H1 (cell line): ENCODE measurements around the gene WDR27. TPM values are rescaled to one million over a fixed set of nuclear protein-coding genes. Genes with fewer than 3 reads are reported as not detected.
"Not testable (repeated sequence)": the region's sequence is repeated elsewhere in the genome, so short reads cannot be mapped to it uniquely, and the experiment has no call there.

Experiments
- CTCF ChIA-PET: fragments of 300-600 bp; sonication (Branson Sonifier 250); formaldehyde crosslinking; loops from one replicate; lab custom pipeline; 2021; ENCODE audit not compliant: partially characterized antibody; lab: Charles Lee
- POLR2A ChIA-PET: fragments of 300-600 bp; sonication (Branson Sonifier 250); formaldehyde crosslinking; loops from one replicate; lab custom pipeline; 2021; ENCODE audit warnings: inconsistent platforms; ENCODE audit not compliant: partially characterized antibody; lab: Charles Lee
- DNase-seq, 2 experiments: peaks; one replicate each; pipeline versions ENCODE4 v3.0.0 to v3.0.0-alpha.2; 2010 to 2022; ENCODE audit warnings: low spot score in 2 of 2, low read depth in 1 of 2, mixed read lengths in 1 of 2
- FAIRE-seq: peaks from 2 replicates; lab custom pipeline; 2011; peaks lifted over from hg19 to GRCh38; lab: Jason Lieb, UNC
- H2AFZ ChIP-seq: 2 replicates; pipeline ENCODE4 v1.8.1; 2012; ENCODE audit warnings: low read length, inconsistent platforms
- H2AK5ac ChIP-seq: 2 replicates; pipeline ENCODE4 v1.6.1; 2013; ENCODE audit warnings: low read depth, low read length
- H2BK120ac ChIP-seq: replicated peaks from 2 replicates; pipeline ENCODE3; 2013; ENCODE audit warnings: low read depth, low read length, inconsistent platforms
- H2BK12ac ChIP-seq: 2 replicates; pipeline ENCODE4 v1.6.1; 2013; ENCODE audit warnings: low read depth, low read length
- H2BK15ac ChIP-seq: 2 replicates; pipeline ENCODE4 v1.6.1; 2013; ENCODE audit warnings: low read length
- H2BK20ac ChIP-seq: 2 replicates; pipeline ENCODE4 v1.6.1; 2013; ENCODE audit warnings: low read length
- H2BK5ac ChIP-seq: 2 replicates; pipeline ENCODE4 v1.6.1; 2013; ENCODE audit warnings: low read depth, low read length
- H3K14ac ChIP-seq: 2 replicates; pipeline ENCODE4 v1.6.1; 2013; ENCODE audit warnings: inconsistent platforms; ENCODE audit not compliant: insufficient read length
- H3K18ac ChIP-seq: 2 replicates; pipeline ENCODE4 v1.6.1; 2013; ENCODE audit warnings: low read length; ENCODE audit errors: extremely low read depth
- H3K23ac ChIP-seq: 2 replicates; pipeline ENCODE4 v1.6.1; 2013; ENCODE audit warnings: inconsistent platforms; ENCODE audit not compliant: insufficient read length
- H3K23me2 ChIP-seq: 2 replicates; pipeline ENCODE4 v1.6.1; 2013; ENCODE audit warnings: low read depth, low read length
- H3K27ac ChIP-seq: 2 replicates; pipeline ENCODE4 v1.6.1; 2011; ENCODE audit warnings: low read depth, low read length, inconsistent platforms
- H3K27me3 ChIP-seq, 4 experiments: replicated peaks in 1 of 4; 1 replicate in 1 of 4; 2 replicates in 3 of 4; pipeline versions ENCODE4 v1.6.1 to v1.8.1; 2011 to 2013; ENCODE audit warnings: low read length in 3 of 4, mild to moderate bottlenecking in 3 of 4, inconsistent platforms in 2 of 4, mixed read lengths in 2 of 4, moderate library complexity in 1 of 4; ENCODE audit not compliant: control insufficient read depth in 3 of 4, insufficient read depth in 3 of 4; ENCODE audit errors: extremely low read depth in 1 of 4
- H3K36me3 ChIP-seq, 4 experiments: 2 replicates each; pipeline versions ENCODE4 v1.6.1 to v1.8.1; 2011 to 2013; ENCODE audit warnings: mild to moderate bottlenecking in 4 of 4, low read length in 3 of 4, moderate library complexity in 2 of 4, control low read depth in 1 of 4, inconsistent platforms in 1 of 4; ENCODE audit not compliant: insufficient read depth in 4 of 4, control insufficient read depth in 2 of 4
- H3K4ac ChIP-seq: replicated peaks from 2 replicates; pipeline ENCODE3; 2013; ENCODE audit warnings: low read length, low read depth, mixed read lengths, inconsistent platforms; ENCODE audit not compliant: insufficient read length
- H3K4me1 ChIP-seq, 4 experiments: replicated peaks in 1 of 4; 1 replicate in 1 of 4; 2 replicates in 3 of 4; pipeline versions ENCODE4 v1.6.1 to v1.8.1; 2011 to 2013; ENCODE audit warnings: low read length in 3 of 4, inconsistent platforms in 2 of 4, mixed read lengths in 1 of 4; ENCODE audit not compliant: insufficient read depth in 4 of 4, control insufficient read depth in 3 of 4
- H3K4me2 ChIP-seq, 2 experiments: 2 replicates each; pipeline versions ENCODE4 v1.6.1 to v1.8.1; 2011 to 2013; ENCODE audit warnings: low read depth in 2 of 2, low read length in 2 of 2, control low read depth in 1 of 2, inconsistent platforms in 1 of 2, mild to moderate bottlenecking in 1 of 2; ENCODE audit not compliant: insufficient read depth in 1 of 2
- H3K4me3 ChIP-seq, 4 experiments: fragments of 200-600, 300-600 bp in 1 of 4; sonication (generic), shearing (Covaris generic), sonication (Bioruptor Twin) in 1 of 4; 2 replicates each; pipeline versions ENCODE4 v1.5.1 to v1.8.1; 2011 to 2016; ENCODE audit warnings: low read length in 4 of 4, low read depth in 3 of 4, control low read depth in 2 of 4, inconsistent platforms in 2 of 4, mild to moderate bottlenecking in 2 of 4, mixed read lengths in 1 of 4, moderate library complexity in 1 of 4; ENCODE audit not compliant: insufficient read depth in 2 of 4; ENCODE audit errors: extremely low read depth in 1 of 4
- H3K56ac ChIP-seq: replicated peaks from 2 replicates; pipeline ENCODE3; 2013; ENCODE audit warnings: low read depth, mild to moderate bottlenecking, mixed read lengths, low read length, inconsistent platforms; ENCODE audit not compliant: insufficient read length
- H3K79me1 ChIP-seq: 2 replicates; pipeline ENCODE4 v1.6.1; 2013; ENCODE audit warnings: low read depth, low read length, control low read depth
- H3K79me2 ChIP-seq, 2 experiments: 2 replicates each; pipeline versions ENCODE4 v1.6.1 to v1.8.1; 2012 to 2013; ENCODE audit warnings: low read length in 2 of 2, mild to moderate bottlenecking in 2 of 2, inconsistent platforms in 1 of 2; ENCODE audit not compliant: insufficient read depth in 2 of 2, control insufficient read depth in 1 of 2
- H3K9ac ChIP-seq, 4 experiments: replicated peaks in 1 of 4; 1 replicate in 1 of 4; 2 replicates in 3 of 4; pipeline versions ENCODE4 v1.6.1 to v1.8.1; 2011 to 2013; ENCODE audit warnings: low read depth in 3 of 4, low read length in 3 of 4, control low read depth in 2 of 4, mild to moderate bottlenecking in 2 of 4, moderate library complexity in 2 of 4, inconsistent platforms in 1 of 4; ENCODE audit errors: extremely low read depth in 1 of 4
- H3K9me3 ChIP-seq, 2 experiments: 2 replicates each; pipeline versions ENCODE4 v1.6.1 to v1.8.1; 2012 to 2013; ENCODE audit warnings: mild to moderate bottlenecking in 2 of 2, moderate library complexity in 2 of 2, control low read depth in 1 of 2, inconsistent platforms in 1 of 2, low read depth in 1 of 2, low read length in 1 of 2, mixed read lengths in 1 of 2; ENCODE audit not compliant: insufficient read depth in 2 of 2
- H4K20me1 ChIP-seq, 2 experiments: replicated peaks in 1 of 2; 2 replicates each; pipeline versions ENCODE3 to v1.8.1; 2011 to 2013; ENCODE audit warnings: inconsistent platforms in 2 of 2, low read length in 2 of 2, mild to moderate bottlenecking in 1 of 2; ENCODE audit not compliant: insufficient read depth in 2 of 2, control insufficient read depth in 1 of 2
- H4K5ac ChIP-seq: 2 replicates; pipeline ENCODE4 v1.6.1; 2013; ENCODE audit warnings: low read length, low read depth, mixed read lengths, inconsistent platforms; ENCODE audit not compliant: insufficient read length
- H4K8ac ChIP-seq: 2 replicates; pipeline ENCODE4 v1.8.0; 2013; ENCODE audit warnings: mild to moderate bottlenecking, moderate library complexity, low read length, inconsistent platforms; ENCODE audit not compliant: insufficient read depth; ENCODE audit errors: extremely low read depth
- H4K91ac ChIP-seq: replicated peaks from 2 replicates; pipeline ENCODE3; 2013; ENCODE audit warnings: low read length, mixed read lengths, inconsistent platforms; ENCODE audit not compliant: insufficient read length
- BCL11A ChIP-seq, 2 experiments: IDR thresholded peaks; one replicate each; pipeline ENCODE4 v1.6.1; 2011; ENCODE audit warnings: low read depth in 2 of 2, low read length in 2 of 2, mild to moderate bottlenecking in 2 of 2
- RBBP5 ChIP-seq: IDR thresholded peaks from 2 replicates; pipeline ENCODE4 v1.7.1; 2012; ENCODE audit warnings: low read depth, mild to moderate bottlenecking, inconsistent platforms, low read length, moderate library complexity, borderline replicate concordance
- RNF2 ChIP-seq: fragments of 200-900, 300-1000 bp; sonication (generic); IDR thresholded peaks from 2 replicates; pipeline ENCODE4 v1.7.1; 2016; ENCODE audit warnings: borderline replicate concordance, low read depth, mild to moderate bottlenecking, antibody characterized with exemption, low read length; ENCODE audit not compliant: poor library complexity, severe bottlenecking; ENCODE audit errors: missing control alignments
- SIN3A ChIP-seq, 2 experiments: IDR thresholded peaks in 1 of 2; conservative IDR thresholded peaks in 1 of 2; 2 replicates each; pipeline ENCODE4 v1.6.1; 2011 to 2012; ENCODE audit warnings: low read length in 2 of 2, improper control_type of control experiment in 1 of 2, low read depth in 1 of 2, mild to moderate bottlenecking in 1 of 2
- SP1 ChIP-seq: IDR thresholded peaks from 2 replicates; pipeline ENCODE4 v1.6.1; 2011; ENCODE audit warnings: low read depth, low read length
- polyA plus RNA-seq, 7 experiments: library from polyadenylated mRNA; depleted of rRNA in 3 of 7; stranded (reverse) in 5 of 7; unstranded in 2 of 7; fragments of >200 nt in 5 of 7; fragments of 200-250 nt in 2 of 7; gene quantifications; 1 replicate in 5 of 7; 2 replicates in 1 of 7; 4 replicates in 1 of 7; pipeline versions ENCODE4 v1.2.1 to v1.2.3, GENCODE V29; 2011 to 2013; ENCODE audit warnings: missing spikeins in 2 of 7, mixed read lengths in 2 of 7
- total RNA-seq: library from RNA; stranded (reverse); fragmentation: NEBNext Ultra II Directional; extraction: Animal tissue kit (Norgen Biotek cat#: 25700); gene quantifications from 2 replicates; pipeline ENCODE4 v1.2.1, GENCODE V29; 2021

Gene WDR27
- total and polyA plus RNA-seq, 2 of the 8 experiments (the other 6 are each of a cell fraction or from before 2014, with no cell fraction given): 53.6 to 68.6 TPM

DNA sequence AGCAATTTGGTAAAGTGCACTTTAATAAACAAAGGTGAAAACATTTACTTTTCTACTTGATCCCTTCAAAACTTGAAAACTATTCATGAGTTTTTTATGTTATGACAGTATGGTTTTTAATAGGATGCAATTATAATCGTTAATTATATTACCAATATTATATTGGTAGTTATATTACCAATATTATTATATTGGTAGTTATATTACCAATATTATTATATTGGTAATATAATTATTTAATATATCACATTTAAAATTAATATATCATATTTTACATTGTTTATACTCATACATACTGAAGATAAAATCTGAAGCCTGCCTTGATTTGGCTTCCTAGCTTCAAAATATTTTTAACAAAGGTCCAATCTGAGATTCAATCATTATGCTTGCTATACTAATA is 262.1 kb downstream of the WDR27 start (continued):
- TF ChIP-seq SIN3A (conservative IDR thresholded peaks at IDR 0.05 in 1 of 2, IDR thresholded peaks at IDR 0.05 in 1 of 2; ENCODE audit: low read depth in 1 of 2, low read length in 2 of 2): no peak
- TF ChIP-seq SP1: no peak
- no peak for TF ChIP-seq RBBP5
- no peak for TF ChIP-seq RNF2
- no peak for TF ChIP-seq BCL11A (IDR thresholded peaks at IDR 0.05; ENCODE audit: low read depth in 2 of 2, low read length in 2 of 2)

DNA sequence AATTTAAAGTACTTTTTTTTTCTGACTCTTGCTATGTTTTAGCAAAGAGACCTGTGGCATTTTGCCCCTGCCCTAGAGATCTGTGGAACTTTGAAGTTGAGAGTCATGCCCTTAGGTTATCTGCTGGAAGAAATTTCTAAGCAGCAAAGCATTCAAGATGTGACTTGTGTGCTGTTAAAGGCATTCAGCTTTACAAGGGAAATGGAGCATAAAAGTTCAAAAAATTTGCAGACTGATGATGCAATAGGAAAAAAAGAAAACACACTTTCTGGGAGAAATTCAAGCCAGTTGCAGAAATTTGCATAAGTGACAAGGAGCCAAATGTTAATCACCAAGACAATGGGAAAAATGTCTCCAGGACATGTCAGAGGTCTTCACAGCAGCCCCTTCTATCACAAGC is 267.3 kb downstream of the WDR27 start:
- H2BK5ac ChIP-seq, H4K5ac ChIP-seq, H3K23me2 ChIP-seq, H3K27me3 ChIP-seq, H4K8ac ChIP-seq, H3K4me3 ChIP-seq, H3K4ac ChIP-seq, H2BK120ac ChIP-seq, POLR2A ChIA-PET, H3K56ac ChIP-seq, H3K79me1 ChIP-seq, H2BK20ac ChIP-seq, H2BK12ac ChIP-seq, H2AFZ ChIP-seq, H3K23ac ChIP-seq, H3K4me1 ChIP-seq, H2AK5ac ChIP-seq, H3K27ac ChIP-seq, H3K36me3 ChIP-seq, H3K4me2 ChIP-seq, H3K14ac ChIP-seq, DNase-seq, H2BK15ac ChIP-seq, H3K9ac ChIP-seq, H4K91ac ChIP-seq, FAIRE-seq, H3K79me2 ChIP-seq, H4K20me1 ChIP-seq, H3K18ac ChIP-seq: not testable (repeated sequence)
- CTCF ChIA-PET: interaction anchor here (1.0 to 1.8 kb wide), 2 partner anchors 11 to 16 kb away, joined by 3 to 7 read pairs; no protein-coding TSS in a partner anchor
- H3K9me3 ChIP-seq: peaks cover 22 to 26% of the 10 kb centered on the region in 2 experiments
